ENCODE results near the gene CLDN24.

The CLDN24 gene

DNA sequence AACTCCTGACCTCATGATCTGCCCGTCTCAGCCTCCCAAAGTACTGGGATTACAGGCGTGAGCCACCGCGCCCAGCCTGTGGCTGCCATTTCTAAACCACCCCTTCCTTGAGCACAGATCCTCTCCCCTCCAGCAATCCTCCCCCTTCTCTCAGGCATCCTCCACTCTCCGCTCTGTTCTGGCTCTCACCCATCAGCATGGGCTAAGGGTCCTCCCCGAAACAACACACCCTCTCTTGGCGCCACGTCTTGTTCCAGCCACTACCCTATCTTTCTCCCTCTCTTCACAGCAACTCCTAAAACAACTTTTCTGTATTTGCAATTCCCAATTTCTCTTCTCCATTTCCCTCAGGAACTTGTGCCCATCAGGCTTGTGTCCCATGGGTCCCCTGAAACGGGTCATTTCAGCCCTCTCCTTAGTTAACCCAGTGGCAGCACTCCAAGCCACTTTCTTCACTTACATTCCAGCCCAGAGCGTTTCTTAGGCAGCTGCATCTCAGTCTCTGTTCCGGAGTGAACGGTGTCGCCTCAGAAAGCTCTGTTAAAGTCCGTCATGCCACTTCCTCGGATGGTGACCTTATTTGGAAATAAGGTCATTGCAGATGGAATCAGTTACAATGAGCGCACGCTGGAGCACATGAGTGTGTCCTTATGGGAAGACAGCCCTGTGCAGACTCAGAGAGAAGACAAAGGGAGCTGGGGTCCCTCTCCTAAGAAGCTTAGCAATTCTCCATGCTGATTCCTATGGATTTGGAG, 28.3 kb upstream of the CLDN24 start:
- Histone ChIP-seq H3K27ac (no peak overlapping the region), H3K36me3 (replicated peaks) (no peaks in the 10 kb centered on the region), H3K4me3 (ENCODE audit: low read depth, low read length) (no peak overlapping the region), H3K27me3 (replicated peaks) (no peaks in the 10 kb centered on the region)
- TF ChIP-seq, protein P1, sequence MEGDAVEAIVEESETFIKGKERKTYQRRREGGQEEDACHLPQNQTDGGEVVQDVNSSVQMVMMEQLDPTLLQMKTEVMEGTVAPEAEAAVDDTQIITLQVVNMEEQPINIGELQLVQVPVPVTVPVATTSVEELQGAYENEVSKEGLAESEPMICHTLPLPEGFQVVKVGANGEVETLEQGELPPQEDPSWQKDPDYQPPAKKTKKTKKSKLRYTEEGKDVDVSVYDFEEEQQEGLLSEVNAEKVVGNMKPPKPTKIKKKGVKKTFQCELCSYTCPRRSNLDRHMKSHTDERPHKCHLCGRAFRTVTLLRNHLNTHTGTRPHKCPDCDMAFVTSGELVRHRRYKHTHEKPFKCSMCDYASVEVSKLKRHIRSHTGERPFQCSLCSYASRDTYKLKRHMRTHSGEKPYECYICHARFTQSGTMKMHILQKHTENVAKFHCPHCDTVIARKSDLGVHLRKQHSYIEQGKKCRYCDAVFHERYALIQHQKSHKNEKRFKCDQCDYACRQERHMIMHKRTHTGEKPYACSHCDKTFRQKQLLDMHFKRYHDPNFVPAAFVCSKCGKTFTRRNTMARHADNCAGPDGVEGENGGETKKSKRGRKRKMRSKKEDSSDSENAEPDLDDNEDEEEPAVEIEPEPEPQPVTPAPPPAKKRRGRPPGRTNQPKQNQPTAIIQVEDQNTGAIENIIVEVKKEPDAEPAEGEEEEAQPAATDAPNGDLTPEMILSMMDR (IDR thresholded peaks at IDR 0.05; ENCODE audit: low read depth, low read length, missing control alignments): no peak
- in situ Hi-C loops (cut with HindIII; ENCODE audit: low pct_ligation_motif_present, low sequenced_read_pairs): no loop called here
- no peak for DNase-seq

DNA sequence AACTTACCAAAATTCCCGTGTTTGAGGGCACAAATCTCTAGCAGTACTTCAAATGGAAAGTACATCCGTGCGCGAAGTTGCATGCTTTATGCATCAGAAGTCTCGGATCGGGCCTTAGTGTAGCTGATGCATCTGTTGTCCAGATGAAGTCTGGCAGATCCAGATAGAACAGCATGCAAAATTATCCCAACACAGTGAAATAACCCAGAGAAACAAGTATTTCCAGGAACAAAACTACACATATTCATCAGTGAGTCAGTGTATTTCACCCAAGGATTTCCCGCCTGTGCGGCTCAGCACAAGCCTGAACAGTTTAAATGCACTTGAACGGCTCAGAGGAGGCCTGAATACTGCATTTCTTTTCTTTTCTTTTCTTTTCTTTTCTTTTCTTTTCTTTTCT, 27.4 kb upstream of the CLDN24 start:
- in situ Hi-C loops (cut with HindIII; ENCODE audit: low pct_ligation_motif_present, low sequenced_read_pairs): no loop called here
- Histone ChIP-seq H3K27ac (no peak overlapping the region), H3K27me3 (replicated peaks) (no peaks in the 10 kb centered on the region), H3K36me3 (replicated peaks) (no peaks in the 10 kb centered on the region), H3K4me3 (ENCODE audit: low read depth, low read length) (no peak overlapping the region)
- TF ChIP-seq, protein P1 (IDR thresholded peaks at IDR 0.05; ENCODE audit: low read depth, low read length, missing control alignments): no peak
- DNase-seq: no peak

DNA sequence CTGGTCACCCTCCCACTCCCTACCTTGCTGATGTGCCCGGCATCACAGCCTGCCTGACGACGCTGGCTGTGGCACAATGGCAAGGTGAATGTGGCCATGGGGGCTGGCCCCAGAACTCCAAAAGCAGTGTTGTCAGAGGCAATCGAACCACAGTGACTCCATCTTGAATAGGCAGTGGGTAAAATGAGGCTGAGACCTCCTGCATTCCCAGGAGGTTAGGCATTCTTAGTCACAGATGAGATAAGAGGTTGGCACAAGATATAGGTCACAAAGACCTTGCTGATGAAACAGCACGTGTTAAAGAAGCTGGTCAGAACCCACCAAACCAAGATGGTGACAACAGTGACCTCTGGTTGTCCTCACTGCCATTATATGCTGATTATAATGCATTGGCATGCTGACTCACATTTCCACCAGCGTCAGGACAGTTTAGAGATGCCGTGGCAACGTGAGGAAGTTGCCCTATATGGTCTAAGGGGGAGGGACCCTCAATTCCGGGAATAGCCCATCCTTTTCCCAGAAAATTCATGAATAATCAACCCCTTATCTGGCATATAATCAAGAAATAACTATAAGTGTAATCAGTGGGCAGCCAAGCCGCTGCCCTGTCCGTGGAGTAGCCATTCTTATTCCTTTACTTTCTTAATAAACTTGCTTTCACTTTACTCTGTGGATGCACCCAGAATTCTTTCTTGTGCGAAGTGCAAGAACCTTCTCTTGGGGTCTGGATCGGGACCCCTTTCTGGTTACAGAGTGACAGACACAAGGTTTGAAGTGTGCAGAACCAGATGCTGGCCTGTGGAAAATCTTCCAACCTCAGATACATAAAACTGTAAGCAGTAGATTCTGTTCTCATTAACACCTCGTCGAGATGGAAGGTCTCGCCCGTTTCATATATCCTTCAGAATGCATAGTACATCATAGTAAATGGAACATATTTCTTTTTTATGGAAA, 26.8 kb upstream of the CLDN24 start:
- peak; percentile 85 for DNase-seq

GRCh38 chr4:183348136-183348535, 25.9 kb upstream of the CLDN24 start:
- no peak overlapping the region for H3K4me3 ChIP-seq (ENCODE audit: low read depth, low read length)
- TF ChIP-seq, protein P1 (IDR thresholded peaks at IDR 0.05; ENCODE audit: low read depth, low read length, missing control alignments): no peak
- H3K27ac ChIP-seq: no peak overlapping the region
- no peaks in the 10 kb centered on the region for H3K36me3 ChIP-seq (replicated peaks)
- no peaks in the 10 kb centered on the region for H3K27me3 ChIP-seq (replicated peaks)
- DNase-seq: no peak
- in situ Hi-C loops (cut with HindIII; ENCODE audit: low pct_ligation_motif_present, low sequenced_read_pairs): no loop called here

More for the DNA sequence above, 26.8 kb upstream of the CLDN24 start:
- H3K27ac ChIP-seq: peak overlapping the region; percentile 44
- TF ChIP-seq, protein P1 (IDR thresholded peaks at IDR 0.05; ENCODE audit: low read depth, low read length, missing control alignments): no peak
- H3K4me3 ChIP-seq (ENCODE audit: low read depth, low read length): no peak overlapping the region
- in situ Hi-C loops (cut with HindIII; ENCODE audit: low pct_ligation_motif_present, low sequenced_read_pairs): no loop called here
- H3K36me3 ChIP-seq (replicated peaks): no peaks in the 10 kb centered on the region
- H3K27me3 ChIP-seq (replicated peaks): no peaks in the 10 kb centered on the region

GRCh38 chr4:183347566-183347965, 25.3 kb upstream of the CLDN24 start:
- Histone ChIP-seq H3K36me3 (replicated peaks) (no peaks in the 10 kb centered on the region), H3K4me3 (ENCODE audit: low read depth, low read length) (no peak overlapping the region), H3K27me3 (replicated peaks) (no peaks in the 10 kb centered on the region), H3K27ac (no peak overlapping the region)
- TF ChIP-seq, protein P1 (IDR thresholded peaks at IDR 0.05; ENCODE audit: low read depth, low read length, missing control alignments): no peak
- in situ Hi-C loops (cut with HindIII; ENCODE audit: low pct_ligation_motif_present, low sequenced_read_pairs): no loop called here
- DNase-seq: no peak
